H54 (cell line): ENCODE measurements around the gene EPS15.
A peak's percentile ranks its signal among the peaks of the same experiment; 100 is the strongest.
"Not testable (repeated sequence)": the region's sequence is repeated elsewhere in the genome, so short reads cannot be mapped to it uniquely, and the experiment has no call there.

Experiments used
- DNase-seq: peaks from one replicate; pipeline ENCODE4 v3.0.0; 2011; ENCODE audit warnings: low spot score, mixed read lengths; ENCODE audit not compliant: insufficient read length
- FAIRE-seq: peaks from 3 replicates; lab custom pipeline; 2011; peaks lifted over from hg19 to GRCh38; lab: Jason Lieb, UNC
- POLR2A ChIP-seq: IDR thresholded peaks from 2 replicates; pipeline ENCODE4 v1.6.1; 2011; ENCODE audit warnings: low read depth, mild to moderate bottlenecking, low read length

EPS15 gene

GRCh38 chr1:51432146-51432545, 86.9 kb downstream of the EPS15 start:
- DNase-seq (no peak), FAIRE-seq (no peak)
- no peak for TF ChIP-seq POLR2A

GRCh38 chr1:51427438-51427837, 91.6 kb downstream of the EPS15 start:
- no peak for TF ChIP-seq POLR2A
- FAIRE-seq (no peak), DNase-seq (no peak)

GRCh38 chr1:51425955-51426354, 93.1 kb downstream of the EPS15 start:
- FAIRE-seq (no peak), DNase-seq (no peak)
- no peak for TF ChIP-seq POLR2A

GRCh38 chr1:51425273-51425672, 93.8 kb downstream of the EPS15 start:
- FAIRE-seq, result no peak
- no peak for DNase-seq
- no peak for TF ChIP-seq POLR2A

- peak; percentile 15 for FAIRE-seq
- TF ChIP-seq POLR2A, result no peak
- no peak for DNase-seq
These were observed 95.8 kb downstream of the EPS15 start for GRCh38 chr1:51423073-51423821.

GRCh38 chr1:51422367-51423072, 96.5 kb downstream of the EPS15 start:
- FAIRE-seq, result no peak
- DNase-seq, result no peak
- no peak for TF ChIP-seq POLR2A

GRCh38 chr1:51421964-51422363, 97.1 kb downstream of the EPS15 start:
- TF ChIP-seq POLR2A, result no peak
- FAIRE-seq (peak; percentile 84), DNase-seq (peak; percentile 10)

- FAIRE-seq (no peak), DNase-seq (no peak)
- TF ChIP-seq POLR2A, result no peak
These were observed 98.0 kb downstream of the EPS15 start for GRCh38 chr1:51420867-51421627.

- TF ChIP-seq POLR2A, result no peak
- DNase-seq, result no peak
- FAIRE-seq, result no peak
These were observed 100.6 kb downstream of the EPS15 start for GRCh38 chr1:51418384-51418959.

GRCh38 chr1:51417496-51418383, 101.3 kb downstream of the EPS15 start:
- DNase-seq (no peak), FAIRE-seq (peak; percentile 67)
- TF ChIP-seq POLR2A, result no peak

GRCh38 chr1:51416910-51417309, 102.2 kb downstream of the EPS15 start:
- FAIRE-seq (no peak), DNase-seq (no peak)
- no peak for TF ChIP-seq POLR2A

GRCh38 chr1:51415963-51416362, 103.1 kb downstream of the EPS15 start:
- no peak for TF ChIP-seq POLR2A
- FAIRE-seq, result peak; percentile 79

GRCh38 chr1:51414811-51415210, 104.3 kb downstream of the EPS15 start:
- FAIRE-seq (no peak), DNase-seq (no peak)
- TF ChIP-seq POLR2A, result no peak

More at GRCh38 chr1:51415963-51416362, 103.1 kb downstream of the EPS15 start:
- DNase-seq, result no peak

GRCh38 chr1:51411820-51412219, 107.2 kb downstream of the EPS15 start:
- not testable (repeated sequence) for FAIRE-seq

More at GRCh38 chr1:51411820-51412219, 107.2 kb downstream of the EPS15 start:
- DNase-seq, result not testable (repeated sequence)
